SW 1271 (cell line): Measurements from ENCODE around the gene GRK5.

Experiments
- DNase-seq, 2 experiments: peaks; one replicate each; lab custom pipeline; 2025; lab: John Stamatoyannopoulos, UW

The GRK5 gene

DNA sequence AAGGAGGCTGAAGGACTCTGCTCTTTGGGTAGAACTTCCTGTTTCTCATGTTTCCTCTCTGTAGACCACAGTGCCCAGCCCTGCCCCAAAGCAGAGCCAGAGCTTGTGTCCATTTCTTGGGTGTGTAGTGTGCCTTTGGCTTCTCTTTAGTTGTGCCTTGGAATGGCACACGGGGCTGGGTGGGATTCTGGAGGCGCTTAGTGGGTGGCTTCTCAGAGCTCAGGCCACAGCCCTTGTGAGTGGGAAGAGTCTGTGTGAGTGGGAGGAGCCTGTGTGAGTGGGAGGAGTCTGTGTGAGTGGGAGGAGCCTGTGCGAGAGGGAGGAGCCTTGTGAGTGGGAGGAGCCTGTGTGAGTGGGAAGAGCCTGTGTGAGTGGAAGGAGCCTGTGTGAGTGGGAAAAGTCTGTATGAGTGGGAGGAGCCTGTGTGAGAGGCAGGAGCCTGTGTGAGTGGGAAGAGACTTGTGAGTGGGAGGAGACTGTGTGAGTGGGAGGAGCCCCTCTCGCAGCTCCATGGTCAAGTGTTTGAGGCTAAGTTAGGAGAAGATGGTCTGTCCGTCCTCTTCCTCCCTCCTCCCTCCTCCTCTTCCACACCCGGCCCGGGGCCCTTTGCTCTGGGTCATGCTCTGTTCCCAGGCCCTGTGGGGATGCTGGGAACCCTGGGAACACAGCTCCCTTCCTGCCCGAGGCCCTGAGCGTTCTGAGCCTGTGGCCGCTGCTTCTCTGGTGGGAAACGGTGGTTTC is 153.0 kb downstream of the GRK5 start:
- DNase-seq: no peak

DNA sequence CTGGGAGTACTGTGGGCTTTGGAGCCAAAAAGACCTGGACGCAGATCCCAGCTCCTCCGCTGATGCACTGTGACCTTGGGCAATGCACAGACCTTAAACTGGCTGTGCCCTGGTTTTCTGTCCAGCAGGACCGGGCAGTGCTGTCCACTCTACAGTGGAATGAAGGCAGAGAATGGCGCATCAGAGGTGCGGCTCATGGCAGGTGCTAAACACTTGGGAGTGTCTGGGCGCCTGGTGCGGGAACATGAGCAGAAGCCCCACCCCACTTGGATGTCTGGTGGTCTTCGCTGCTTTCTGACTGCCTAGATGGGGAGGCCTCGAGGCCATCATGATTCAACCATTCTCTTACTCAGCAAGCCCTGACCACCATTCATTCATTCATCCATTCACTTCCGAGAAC is 153.7 kb downstream of the GRK5 start:
- DNase-seq: no peak

DNA sequence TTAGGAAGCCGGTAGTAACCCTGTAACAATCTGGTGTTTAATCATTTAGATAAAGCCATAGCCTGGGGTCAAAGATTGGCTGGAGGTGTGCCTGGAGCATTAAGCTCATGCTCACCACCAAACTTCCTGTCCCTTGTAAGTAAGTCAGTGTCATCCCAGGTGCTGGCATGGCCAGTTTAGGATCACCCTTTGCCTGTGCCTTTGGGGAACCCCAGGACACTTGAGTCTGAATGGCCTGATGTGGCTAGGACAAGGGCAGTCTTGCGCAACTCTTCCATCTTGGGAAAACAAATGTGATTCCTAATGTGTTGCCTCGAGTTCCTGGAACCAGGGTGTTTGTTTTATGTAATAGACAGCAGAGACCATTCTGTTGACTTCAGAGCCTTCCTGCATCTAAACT is 154.8 kb downstream of the GRK5 start:
- DNase-seq: no peak

DNA sequence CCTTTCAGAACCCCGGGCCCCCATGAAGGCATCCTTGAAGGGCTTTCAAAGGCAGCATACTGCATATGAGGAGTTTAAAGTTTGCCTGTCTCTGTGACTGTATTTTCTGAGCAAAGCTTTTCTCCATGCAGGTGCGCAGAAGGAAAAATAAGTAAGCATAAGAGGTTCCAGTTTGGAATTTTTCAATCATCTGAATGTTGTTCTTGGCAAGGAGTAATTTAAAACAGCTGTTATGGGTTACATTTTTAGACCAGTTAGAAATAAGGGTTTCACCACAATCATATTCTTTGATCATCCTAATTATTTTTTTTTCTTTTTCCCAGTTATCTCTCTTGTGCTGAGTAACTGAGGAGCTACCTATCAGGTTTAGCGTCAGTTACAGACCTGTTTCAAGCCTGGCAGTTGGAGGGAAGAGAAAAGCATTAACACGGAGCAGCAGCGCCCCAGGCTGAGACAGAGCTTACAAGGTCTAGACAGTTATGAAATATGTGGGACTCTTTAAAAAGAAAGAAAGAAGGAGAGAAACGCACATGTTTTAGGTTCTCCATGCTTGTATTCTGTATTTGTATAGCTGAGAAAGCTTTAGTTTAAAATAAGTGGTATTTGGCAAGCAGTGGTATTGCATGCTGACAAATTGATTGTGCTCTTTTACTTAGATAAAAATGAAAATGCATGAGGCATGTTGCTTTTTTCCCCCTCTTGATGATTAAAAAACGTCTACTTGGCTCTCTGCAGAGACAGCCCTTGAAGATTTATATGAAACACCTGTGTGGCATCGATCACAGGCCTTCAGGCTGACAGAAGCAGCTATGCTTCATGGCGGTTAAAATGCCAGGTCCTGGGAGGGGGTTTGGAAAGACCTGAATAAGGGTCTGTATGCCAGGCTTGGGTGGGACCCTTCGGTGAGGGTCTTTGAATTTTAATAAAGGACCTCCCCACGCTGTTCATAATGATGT is 157.6 kb downstream of the GRK5 start:
- DNase-seq: no peak

DNA sequence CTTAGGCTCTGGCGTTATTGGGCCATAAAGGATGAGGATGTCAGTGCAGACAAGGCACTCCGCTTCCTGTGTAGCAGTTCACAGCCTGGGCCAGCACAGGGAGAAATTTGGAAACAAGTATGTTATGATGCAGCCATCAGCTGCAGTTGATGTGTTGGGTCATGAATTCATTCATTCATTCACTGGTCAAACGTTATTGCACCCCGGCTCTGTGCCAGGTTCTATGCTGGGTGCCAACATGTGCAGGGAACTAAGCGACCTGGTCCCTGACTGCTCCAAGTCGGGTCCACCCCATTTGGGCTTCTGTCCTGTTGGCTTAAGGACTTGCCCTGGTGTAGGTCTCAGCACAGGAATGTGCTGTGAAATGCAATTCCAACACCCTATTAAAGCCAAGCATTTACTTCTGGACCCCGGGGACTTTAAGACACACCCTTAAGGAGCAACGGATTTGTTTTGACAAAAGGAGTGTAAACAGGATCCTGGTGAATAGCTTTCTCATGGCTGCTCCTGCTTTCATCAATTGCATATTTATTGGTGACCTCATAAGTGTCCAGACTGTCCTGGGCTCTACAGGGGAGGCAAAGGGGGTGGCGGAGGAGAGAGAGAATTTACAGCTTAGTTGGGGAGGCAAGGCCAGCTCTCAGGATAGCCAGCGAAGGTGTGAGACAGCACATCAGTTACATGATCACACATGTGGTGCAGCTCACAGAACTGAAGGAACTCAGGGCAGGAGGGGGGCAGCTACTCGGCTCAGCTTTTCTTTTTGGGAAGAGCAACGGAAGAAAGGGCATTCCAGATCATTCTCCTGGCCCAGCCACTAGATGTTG is 158.6 kb downstream of the GRK5 start:
- no peak for DNase-seq

DNA sequence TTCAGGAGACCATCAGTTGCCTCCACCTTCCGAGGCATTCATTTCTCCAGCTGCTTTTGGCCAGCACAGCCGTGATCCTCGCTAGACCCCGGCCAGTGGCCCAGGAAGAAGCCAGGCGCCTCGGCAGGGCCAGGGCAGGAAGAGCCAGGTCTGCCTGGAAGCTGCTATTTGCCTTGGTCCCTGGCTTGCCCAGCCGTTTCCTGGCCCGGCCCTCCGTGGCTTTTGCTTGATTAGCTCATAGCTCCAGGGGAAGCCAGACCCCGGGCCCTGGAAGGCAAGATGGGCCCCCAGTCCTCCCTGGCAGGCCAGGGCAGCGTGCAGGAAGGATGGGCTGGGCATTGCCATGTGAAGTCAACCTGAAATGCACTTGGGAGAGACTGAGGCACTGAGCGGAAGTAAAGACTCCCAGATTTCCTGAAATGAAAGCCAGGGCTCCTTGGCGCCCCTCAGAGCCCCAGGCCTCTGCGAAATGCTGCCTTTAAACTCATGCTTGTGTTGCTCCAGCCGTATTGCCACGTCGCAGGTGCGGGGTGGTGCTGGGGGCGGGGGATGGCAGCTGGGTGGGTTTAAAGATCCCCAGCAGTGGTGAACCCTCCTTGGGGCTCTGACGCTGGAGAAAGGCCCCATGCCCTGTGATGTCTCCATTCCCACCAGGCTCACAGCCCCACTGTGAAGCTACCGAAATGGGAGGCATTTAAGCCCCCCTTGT is 160.6 kb downstream of the GRK5 start:
- no peak for DNase-seq

DNA sequence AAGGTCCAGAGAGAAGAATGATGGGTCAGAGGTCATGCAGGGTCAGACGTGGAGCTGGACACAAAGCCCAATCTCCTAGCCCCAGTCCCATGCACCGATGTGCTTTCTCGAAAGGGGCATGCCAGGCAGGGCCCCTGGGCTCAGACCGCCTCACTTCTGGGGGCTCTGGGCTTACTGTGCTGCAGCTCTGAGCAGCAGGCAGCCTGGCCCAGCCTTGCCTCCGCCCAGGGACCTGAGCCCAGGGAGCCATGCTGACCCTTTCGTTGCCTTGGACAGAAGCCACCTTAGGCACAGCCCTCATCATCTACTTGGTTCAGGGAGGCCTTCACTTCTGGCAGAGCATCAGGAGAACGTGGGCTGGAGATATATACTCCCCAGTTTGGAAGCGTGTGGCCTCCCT is 161.2 kb downstream of the GRK5 start:
- no peak for DNase-seq

DNA sequence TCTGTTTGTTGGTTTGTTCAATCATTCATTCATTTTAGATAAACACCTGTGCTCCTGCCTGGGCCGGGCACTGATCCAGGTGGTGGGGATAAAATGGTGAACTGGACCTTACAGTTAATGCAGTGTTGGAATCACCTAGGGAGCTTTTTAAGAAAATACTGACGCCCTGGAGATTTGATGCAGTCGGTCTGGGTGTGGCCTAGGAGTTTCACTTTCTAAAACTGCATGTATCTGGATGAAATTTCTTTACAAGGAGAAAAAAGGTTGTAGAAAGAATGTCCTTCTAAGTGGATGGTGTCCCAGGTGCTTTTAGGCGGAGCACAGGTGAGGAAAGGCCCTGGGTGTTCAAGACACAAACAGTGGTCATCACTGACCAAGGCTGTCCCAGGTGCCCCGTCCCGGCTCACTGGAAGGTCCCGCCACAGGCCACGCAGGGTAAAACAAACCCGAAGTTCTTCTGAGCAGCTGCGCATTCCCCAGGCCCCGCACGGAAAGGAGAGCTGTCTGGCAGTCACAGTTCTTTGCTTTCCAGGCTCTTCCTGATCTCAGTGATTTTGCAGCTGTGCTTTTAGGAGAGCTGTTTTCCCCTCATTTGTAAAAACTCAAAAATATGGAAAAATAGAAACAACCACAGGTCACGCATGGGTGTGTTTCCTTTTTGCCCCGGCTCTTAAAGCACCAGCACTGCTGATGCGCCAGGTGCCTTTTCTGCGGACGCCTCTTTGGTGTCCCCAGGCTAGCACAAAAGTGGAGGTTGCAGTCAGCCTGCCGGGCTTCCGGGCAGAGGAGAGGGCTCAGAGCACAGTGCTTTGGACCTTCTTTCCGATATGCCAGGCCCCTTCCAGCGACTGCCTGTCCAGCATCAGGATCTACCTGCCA is 161.9 kb downstream of the GRK5 start:
- no peak for DNase-seq

DNA sequence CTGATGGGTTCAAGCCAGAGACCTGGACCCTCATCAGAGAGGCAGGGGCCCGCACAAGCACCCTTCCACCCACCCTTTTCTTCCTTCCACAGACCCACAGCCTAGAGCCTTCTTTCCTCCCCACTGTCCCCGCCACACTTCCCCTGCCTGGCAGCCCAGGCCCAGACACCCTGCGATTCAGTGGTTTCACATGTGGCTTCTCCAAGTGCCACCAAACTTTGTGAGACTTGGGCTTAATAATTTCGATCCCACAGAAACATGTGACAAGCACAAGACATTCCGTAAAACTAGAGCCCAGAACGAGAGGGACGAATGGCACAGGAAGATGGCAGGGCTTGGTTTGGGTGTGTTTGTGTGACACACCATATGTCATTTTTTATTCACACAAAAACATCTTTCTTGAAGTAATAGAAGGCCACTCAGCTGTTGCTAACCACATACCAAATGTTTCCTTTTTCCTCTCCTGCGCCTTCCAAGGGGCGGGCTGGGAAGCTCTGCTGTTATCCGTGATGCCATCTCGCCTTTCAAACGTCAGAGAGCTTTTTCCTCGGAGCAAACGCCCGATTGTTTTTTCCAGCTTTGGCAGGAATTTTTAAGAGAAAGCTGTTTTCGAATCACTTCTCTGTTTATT is 162.9 kb downstream of the GRK5 start:
- DNase-seq: no peak

DNA sequence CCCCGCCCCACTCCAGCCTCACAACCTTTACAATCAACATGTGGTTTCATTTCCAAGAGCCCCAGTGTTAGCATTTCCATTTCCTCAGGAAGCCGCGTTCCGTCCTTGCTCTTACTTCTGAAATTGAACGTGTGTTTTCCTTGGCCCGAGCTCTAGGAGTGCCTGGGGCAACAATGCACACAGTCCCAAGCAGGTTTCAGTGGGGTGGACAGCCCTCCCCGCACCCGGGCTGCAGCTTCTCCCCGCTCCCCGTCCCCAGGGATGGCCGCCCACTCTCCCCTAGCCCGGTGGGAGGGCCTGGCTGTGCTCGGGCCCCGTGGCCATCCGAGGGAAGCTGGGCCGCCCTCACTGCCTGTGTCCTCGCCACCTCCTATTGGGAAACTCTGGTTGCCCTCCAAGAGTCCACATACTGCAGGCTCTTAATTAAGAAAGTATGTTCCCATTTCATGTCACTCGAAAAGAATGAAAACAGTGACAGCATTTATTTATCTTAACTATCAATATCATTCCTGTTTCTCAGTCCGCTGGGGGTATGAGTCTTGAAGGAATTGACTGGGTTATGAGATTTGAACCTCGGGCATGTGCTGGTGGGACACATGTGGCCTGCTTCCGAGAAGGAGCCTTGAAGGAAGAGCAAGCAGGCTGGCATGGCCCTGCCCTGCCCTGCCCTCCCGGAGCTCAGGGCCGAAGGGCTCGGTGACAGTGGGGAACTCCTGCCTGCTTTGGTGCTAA is 163.8 kb downstream of the GRK5 start:
- DNase-seq: no peak

DNA sequence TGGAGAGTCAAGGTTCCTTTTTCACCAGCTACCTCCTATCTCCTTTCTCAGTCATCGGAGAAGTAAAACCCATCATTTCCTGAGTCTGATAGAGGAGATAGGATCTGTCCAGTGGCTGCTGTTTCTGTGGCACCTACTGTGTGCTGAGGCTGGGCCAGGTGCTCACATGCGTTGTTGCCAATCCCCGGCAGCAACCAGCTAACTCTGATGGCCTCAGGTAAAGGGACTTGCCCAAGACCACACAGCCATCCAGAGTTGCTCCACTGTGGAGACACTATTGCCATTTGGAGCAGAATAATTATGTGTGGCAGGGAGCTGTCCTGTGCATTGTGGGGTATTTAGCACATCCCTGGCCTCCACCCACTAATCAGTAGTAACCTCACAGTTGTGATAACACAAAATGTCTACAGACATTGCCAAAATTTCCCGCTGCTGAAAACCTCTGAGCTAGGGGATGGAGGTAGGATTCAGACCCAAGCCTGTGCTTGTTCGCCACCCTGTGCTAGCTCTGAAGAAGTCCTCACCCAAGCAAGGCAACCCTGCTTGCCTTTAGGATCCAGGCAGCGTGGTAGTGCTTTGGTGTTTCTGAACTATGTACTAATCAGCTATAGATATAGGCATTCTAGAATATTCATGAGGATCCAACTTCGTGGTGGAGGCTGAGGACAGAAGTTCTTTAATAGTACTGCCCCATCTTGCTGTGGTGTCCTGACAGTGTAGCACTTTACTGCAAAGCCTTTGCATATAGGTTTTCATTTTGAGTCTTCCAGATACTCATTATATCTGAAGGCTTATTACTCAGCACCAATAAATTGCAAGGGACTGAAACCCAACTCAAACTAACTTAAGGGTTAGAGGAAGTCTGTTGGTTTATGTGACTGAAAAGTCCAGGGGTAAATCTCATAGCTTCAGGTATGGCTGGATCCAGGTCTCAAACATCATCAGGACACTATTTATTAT is 164.6 kb downstream of the GRK5 start:
- no peak for DNase-seq

DNA sequence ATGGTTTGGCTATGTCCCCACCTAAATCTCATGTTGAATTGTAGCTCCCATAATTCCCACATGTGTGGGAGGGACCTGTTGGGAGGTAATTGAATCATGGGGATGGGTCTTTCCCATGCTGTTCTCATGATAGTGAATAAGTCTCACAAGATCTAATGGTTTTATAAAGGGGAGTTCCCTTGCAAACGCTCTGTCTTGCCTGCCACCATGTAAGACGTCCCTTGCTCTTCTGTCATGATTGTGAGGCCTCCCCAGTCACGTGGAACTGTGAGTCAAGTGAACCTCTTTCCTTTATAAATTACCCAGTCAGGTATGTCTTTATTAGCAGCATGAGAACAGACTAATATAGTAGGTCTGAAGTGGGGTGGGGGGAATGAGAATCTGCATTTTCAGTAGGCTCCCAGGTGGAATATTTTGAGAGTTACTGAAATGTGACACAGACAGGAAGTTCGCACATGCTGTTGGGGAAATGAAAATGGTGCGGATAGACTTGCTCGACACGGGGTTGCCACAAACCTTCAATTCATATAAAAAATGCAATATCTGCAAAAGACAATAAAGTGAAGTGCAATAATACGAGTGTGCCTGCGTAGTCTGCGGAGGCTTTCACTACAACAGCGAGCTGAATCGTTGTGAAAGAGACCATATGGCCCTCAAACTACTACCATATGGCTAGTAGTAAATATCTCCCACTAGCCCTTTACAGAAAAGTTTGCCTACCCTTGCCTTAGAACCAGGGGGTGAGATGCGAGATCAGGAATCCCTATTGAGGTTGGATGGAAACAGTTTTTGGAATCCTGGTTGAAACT is 166.1 kb downstream of the GRK5 start:
- no peak for DNase-seq

DNA sequence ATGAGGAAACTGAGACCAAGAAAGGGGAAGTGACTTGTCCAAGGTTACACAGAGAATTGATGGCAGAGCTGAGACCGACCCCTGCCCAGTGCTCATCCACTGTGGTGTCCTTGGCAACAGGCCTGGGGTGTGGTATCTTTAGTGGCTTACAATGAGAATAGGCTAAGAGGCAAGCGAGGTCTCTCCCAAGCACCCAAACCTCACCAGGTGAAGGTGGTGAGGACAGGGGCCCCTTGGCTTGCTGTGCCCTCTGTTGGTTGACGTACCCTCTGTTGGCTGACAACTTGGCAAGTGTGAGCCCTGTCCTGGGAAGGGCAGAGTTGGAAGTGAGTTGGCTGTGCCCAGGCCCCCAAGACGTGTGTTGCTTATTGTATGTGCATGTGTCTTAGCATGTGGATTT is 166.9 kb downstream of the GRK5 start:
- DNase-seq: no peak

DNA sequence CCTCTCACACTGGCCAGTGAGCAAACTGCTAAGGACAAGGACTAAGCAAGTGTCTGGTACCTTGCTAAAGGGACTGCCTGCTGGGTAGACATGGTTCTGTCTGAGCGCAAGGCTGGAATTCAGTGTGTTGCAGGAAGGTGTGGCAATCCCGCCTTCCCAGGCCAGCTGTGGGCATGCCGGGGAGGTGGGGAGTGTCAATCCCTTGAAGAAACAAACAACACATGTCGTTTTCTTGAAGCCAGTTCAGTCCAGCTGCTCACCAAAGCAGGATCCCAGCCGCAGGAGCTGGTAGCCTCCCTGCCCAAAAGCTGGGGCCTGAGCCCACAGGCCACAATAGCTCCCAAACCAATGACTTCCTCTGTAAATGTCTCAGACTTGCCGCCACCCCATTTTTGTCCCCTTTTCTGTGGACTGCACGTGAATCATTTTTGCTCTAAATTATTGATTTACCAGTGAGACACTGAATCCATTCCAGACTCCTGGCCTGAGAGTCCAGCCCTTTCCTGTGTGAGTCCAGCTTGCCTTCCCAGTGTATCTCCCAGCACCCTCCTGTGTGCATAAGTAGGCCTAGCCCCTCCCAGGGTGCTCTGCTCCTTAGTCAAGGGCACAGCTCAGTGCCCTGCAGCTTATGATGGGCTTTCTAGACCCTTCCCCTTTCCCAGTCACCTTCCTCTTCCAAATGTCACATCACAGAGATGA is 168.4 kb downstream of the GRK5 start:
- no peak for DNase-seq

DNA sequence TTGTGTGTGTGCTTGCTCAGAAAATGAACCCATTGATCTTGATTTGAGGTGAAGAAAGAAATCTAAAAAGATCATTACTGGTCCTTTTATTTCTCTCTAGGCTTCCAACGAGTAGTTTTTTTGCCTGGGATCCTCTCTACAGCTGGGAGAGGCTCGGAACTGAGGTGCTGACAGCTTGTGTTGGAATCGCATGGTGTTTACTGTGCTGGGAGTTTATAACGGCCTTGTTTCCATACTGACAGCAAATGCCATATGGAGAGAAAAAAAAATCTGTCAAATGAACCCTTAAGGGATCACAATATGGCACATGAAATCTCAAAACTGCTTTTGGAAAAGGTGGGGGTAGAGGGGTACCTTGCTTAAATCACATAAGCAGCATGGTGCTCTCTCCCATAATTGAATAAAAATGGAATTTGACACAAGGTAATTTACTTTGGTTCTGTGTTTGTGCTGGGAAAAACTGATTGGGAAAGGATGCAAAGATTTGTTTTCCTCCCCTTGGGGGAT is 170.1 kb downstream of the GRK5 start:
- no peak for DNase-seq

DNA sequence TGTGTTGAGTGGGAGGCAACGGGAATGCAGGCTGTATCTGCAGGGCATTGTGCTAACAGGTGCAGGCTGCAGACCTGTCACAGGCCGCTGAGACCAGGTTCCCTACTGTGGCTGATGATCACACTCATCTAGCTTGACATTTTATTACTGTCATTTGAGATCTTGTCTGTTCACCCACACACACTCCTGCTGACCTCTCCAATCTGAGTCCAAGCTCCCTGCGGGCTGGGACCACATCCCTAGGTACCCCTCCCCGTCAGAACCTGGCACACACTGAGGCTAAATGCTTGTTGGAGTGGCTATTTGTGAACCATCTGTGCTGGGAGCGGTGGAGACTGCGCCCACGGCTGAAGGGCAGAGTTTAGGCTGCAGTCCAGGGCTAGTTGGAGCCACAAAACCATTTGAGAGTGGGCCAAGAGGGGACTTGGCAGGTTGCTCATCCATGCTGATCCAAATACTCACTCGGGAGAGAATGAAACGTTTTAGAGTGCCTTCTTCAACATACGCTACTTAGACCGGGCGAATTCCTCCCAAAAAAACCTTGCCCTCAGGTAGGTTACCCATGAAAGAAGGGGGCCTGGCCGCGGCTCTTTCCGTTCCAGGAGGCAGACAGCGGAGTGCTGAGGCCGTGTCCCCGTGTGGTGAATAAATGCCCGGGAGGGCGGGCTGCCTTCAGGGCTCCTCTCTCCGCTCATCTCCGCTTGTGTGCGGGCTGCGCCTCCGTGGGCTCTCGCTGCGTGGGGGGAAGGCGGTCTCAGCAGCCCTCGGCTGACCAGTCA is 170.8 kb downstream of the GRK5 start:
- no peak for DNase-seq
